GM12865 (cell line): ENCODE data around the gene PRSS35.

Experiments used
- DNase-seq: peaks from one replicate; pipeline ENCODE4 v3.0.0; 2010; ENCODE audit warnings: low read depth
- H3K4me3 ChIP-seq: 2 replicates; pipeline ENCODE4 v1.5.1; 2011; ENCODE audit warnings: mild to moderate bottlenecking, low read depth, low read length, control low read depth
- CTCF ChIP-seq: IDR thresholded peaks from 2 replicates; pipeline ENCODE4 v1.5.1; 2011; ENCODE audit warnings: low read length, control low read depth, low read depth, inconsistent platforms; ENCODE audit not compliant: insufficient read depth; ENCODE audit errors: missing control alignments

The PRSS35 gene

GRCh38 chr6:83488861-83489260, 23.5 kb upstream of the PRSS35 start:
- no peak for TF ChIP-seq CTCF
- no peak overlapping the region for H3K4me3 ChIP-seq
- DNase-seq = no peak

GRCh38 chr6:83490217-83490807, 22.0 kb upstream of the PRSS35 start:
- no peak overlapping the region for H3K4me3 ChIP-seq
- TF ChIP-seq CTCF = no peak
- DNase-seq = no peak

- TF ChIP-seq CTCF = no peak
- H3K4me3 ChIP-seq = no peak overlapping the region
- DNase-seq = no peak
Measured at GRCh38 chr6:83505356-83505755, 7.0 kb upstream of the PRSS35 start.

- DNase-seq = no peak
- H3K4me3 ChIP-seq = no peak overlapping the region
- no peak for TF ChIP-seq CTCF
Measured at GRCh38 chr6:83509441-83509840, 2.9 kb upstream of the PRSS35 start.

GRCh38 chr6:83510791-83511190, 1.5 kb upstream of the PRSS35 start:
- no peak for DNase-seq
- no peak overlapping the region for H3K4me3 ChIP-seq
- TF ChIP-seq CTCF = no peak

- no peak for DNase-seq
- TF ChIP-seq CTCF = no peak
- no peak overlapping the region for H3K4me3 ChIP-seq
Measured at GRCh38 chr6:83511266-83511665, 1.1 kb upstream of the PRSS35 start.

- H3K4me3 ChIP-seq = no peak overlapping the region
- DNase-seq = no peak
- TF ChIP-seq CTCF = no peak
Measured at GRCh38 chr6:83514466-83514865, 2.1 kb downstream of the PRSS35 start.
